ENCODE data around the gene PPP5C. TPM values are rescaled to one million over a fixed set of nuclear protein-coding genes. Genes with fewer than 3 reads are reported as not detected.

The PPP5C gene
- total RNA-seq, 1 experiment from 2014 or later: 102 TPM

DNA sequence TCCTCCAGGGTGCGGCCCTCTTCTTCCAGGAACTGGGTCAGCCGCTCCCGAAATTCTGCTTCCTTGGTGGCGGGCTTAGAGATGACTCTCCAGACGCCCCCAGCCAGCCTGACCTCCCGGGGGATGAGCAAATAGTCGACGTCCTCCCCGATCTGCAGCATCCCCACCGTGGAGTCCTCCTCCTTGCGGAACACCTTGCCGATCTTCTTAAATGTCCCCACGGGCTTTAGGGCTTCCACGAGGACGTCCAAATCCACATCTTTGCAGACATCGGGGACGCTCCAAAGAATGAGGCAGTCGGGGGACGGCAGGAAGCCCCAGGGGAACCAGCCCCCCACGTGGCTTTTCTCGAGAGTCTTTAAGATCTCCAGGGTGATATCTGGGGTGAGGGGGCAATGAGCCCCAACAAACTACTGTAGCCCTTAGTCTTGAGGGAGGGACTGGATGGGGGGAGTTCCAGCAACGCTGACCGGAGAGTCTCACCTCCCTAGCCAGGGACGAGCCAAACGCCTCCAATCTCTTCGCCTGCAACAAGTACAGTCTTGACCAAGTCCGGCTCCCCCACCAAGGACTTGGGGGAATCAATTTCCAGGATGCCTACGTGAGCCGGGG is 65.9 kb downstream of the PPP5C start:
- CTCF ChIA-PET: no interaction called here
- POLR2A ChIA-PET: no interaction called here
- no peak overlapping the region for H2AFZ ChIP-seq (ENCODE audit: low read depth, low read length, poor library complexity, severe bottlenecking)
- peaks cover 12 to 16% of the 10 kb centered on the region in 2 experiments for H3K4me1 ChIP-seq (ENCODE audit: control insufficient read depth in 1 of 2, insufficient read depth in 2 of 2, low read length in 2 of 2)
- no peaks in the 10 kb centered on the region for H4K20me1 ChIP-seq (ENCODE audit: insufficient read depth)
- no peak overlapping the region for H3K27ac ChIP-seq (ENCODE audit: low read depth, low read length)
- H3K4me2 ChIP-seq (ENCODE audit: low read length): no peak overlapping the region
- H3K9me2 ChIP-seq (ENCODE audit: insufficient read depth): no peaks in the 10 kb centered on the region
- RAD21 ChIA-PET (ENCODE audit: low non-redundant PET in 1 of 2, low total read pairs in 2 of 2, uncharacterized antibody in 2 of 2, unreplicated experiment in 2 of 2): no interaction called here
- no peak overlapping the region for H3K9ac ChIP-seq (ENCODE audit: low read length)
- H3K27me3 ChIP-seq (ENCODE audit: insufficient read depth, low read length): no peaks in the 10 kb centered on the region
- no peaks in the 10 kb centered on the region for H3K79me2 ChIP-seq (ENCODE audit: insufficient read depth, low read length)
- H3K36me3 ChIP-seq (ENCODE audit: control insufficient read depth in 1 of 2, insufficient read depth in 2 of 2, low read length in 2 of 2): no peaks in the 10 kb centered on the region
- no TSS peak for BruUV-seq (replicated peaks)
- DNase-seq (ENCODE audit: low read depth, low spot score) (no peak), ATAC-seq (no peak)
- no peak overlapping the region for H3K4me3 ChIP-seq (replicated peaks in 1 of 2; ENCODE audit: low read depth in 1 of 2, low read length in 2 of 2)
- intact Hi-C loops (cut with micrococcal nuclease): no loop called here
- H3K9me3 ChIP-seq (ENCODE audit: control insufficient read depth in 1 of 2, insufficient read depth in 1 of 2, low read depth in 1 of 2, low read length in 2 of 2): no peaks in the 10 kb centered on the region
- TF ChIP-seq, protein P1, sequence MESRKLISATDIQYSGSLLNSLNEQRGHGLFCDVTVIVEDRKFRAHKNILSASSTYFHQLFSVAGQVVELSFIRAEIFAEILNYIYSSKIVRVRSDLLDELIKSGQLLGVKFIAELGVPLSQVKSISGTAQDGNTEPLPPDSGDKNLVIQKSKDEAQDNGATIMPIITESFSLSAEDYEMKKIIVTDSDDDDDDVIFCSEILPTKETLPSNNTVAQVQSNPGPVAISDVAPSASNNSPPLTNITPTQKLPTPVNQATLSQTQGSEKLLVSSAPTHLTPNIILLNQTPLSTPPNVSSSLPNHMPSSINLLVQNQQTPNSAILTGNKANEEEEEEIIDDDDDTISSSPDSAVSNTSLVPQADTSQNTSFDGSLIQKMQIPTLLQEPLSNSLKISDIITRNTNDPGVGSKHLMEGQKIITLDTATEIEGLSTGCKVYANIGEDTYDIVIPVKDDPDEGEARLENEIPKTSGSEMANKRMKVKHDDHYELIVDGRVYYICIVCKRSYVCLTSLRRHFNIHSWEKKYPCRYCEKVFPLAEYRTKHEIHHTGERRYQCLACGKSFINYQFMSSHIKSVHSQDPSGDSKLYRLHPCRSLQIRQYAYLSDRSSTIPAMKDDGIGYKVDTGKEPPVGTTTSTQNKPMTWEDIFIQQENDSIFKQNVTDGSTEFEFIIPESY (IDR thresholded peaks at IDR 0.05; ENCODE audit: extremely low read depth, insufficient replicate concordance, low read length): no peak
- no peak for TF ChIP-seq CBX3 (IDR thresholded peaks at IDR 0.05; ENCODE audit: low read depth)
- no peak for TF ChIP-seq RAD21 (IDR thresholded peaks at IDR 0.05; ENCODE audit: low read depth)
- TF ChIP-seq, protein P2, sequence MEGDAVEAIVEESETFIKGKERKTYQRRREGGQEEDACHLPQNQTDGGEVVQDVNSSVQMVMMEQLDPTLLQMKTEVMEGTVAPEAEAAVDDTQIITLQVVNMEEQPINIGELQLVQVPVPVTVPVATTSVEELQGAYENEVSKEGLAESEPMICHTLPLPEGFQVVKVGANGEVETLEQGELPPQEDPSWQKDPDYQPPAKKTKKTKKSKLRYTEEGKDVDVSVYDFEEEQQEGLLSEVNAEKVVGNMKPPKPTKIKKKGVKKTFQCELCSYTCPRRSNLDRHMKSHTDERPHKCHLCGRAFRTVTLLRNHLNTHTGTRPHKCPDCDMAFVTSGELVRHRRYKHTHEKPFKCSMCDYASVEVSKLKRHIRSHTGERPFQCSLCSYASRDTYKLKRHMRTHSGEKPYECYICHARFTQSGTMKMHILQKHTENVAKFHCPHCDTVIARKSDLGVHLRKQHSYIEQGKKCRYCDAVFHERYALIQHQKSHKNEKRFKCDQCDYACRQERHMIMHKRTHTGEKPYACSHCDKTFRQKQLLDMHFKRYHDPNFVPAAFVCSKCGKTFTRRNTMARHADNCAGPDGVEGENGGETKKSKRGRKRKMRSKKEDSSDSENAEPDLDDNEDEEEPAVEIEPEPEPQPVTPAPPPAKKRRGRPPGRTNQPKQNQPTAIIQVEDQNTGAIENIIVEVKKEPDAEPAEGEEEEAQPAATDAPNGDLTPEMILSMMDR (IDR thresholded peaks at IDR 0.05 in 2 of 3, conservative IDR thresholded peaks at IDR 0.05 in 1 of 3; ENCODE audit: borderline replicate concordance in 1 of 3, insufficient read depth in 1 of 3, low read depth in 2 of 3, low read length in 2 of 3): no peak
- no peak for TF ChIP-seq CEBPB (IDR thresholded peaks at IDR 0.05; ENCODE audit: low read depth)
- no peak for TF ChIP-seq TCF7L2 (IDR thresholded peaks at IDR 0.05; ENCODE audit: borderline replicate concordance, extremely low read depth, insufficient read depth, insufficient read length)
- TF ChIP-seq, protein P3, sequence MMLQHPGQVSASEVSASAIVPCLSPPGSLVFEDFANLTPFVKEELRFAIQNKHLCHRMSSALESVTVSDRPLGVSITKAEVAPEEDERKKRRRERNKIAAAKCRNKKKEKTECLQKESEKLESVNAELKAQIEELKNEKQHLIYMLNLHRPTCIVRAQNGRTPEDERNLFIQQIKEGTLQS (IDR thresholded peaks at IDR 0.05): no peak
- TF ChIP-seq, protein P4, sequence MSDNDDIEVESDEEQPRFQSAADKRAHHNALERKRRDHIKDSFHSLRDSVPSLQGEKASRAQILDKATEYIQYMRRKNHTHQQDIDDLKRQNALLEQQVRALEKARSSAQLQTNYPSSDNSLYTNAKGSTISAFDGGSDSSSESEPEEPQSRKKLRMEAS (IDR thresholded peaks at IDR 0.05): no peak
- TF ChIP-seq, protein P5, sequence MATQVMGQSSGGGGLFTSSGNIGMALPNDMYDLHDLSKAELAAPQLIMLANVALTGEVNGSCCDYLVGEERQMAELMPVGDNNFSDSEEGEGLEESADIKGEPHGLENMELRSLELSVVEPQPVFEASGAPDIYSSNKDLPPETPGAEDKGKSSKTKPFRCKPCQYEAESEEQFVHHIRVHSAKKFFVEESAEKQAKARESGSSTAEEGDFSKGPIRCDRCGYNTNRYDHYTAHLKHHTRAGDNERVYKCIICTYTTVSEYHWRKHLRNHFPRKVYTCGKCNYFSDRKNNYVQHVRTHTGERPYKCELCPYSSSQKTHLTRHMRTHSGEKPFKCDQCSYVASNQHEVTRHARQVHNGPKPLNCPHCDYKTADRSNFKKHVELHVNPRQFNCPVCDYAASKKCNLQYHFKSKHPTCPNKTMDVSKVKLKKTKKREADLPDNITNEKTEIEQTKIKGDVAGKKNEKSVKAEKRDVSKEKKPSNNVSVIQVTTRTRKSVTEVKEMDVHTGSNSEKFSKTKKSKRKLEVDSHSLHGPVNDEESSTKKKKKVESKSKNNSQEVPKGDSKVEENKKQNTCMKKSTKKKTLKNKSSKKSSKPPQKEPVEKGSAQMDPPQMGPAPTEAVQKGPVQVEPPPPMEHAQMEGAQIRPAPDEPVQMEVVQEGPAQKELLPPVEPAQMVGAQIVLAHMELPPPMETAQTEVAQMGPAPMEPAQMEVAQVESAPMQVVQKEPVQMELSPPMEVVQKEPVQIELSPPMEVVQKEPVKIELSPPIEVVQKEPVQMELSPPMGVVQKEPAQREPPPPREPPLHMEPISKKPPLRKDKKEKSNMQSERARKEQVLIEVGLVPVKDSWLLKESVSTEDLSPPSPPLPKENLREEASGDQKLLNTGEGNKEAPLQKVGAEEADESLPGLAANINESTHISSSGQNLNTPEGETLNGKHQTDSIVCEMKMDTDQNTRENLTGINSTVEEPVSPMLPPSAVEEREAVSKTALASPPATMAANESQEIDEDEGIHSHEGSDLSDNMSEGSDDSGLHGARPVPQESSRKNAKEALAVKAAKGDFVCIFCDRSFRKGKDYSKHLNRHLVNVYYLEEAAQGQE (IDR thresholded peaks at IDR 0.05; ENCODE audit: low read depth): no peak
- no peak for TF ChIP-seq EGR1 (IDR thresholded peaks at IDR 0.05; ENCODE audit: low read depth)

Data from HCT116 (cell line).